DMS53 (cell line): ENCODE data around the gene SLC22A9.

Experiments
- DNase-seq: peaks from one replicate; lab custom pipeline; 2025; lab: John Stamatoyannopoulos, UW

The SLC22A9 gene

DNA sequence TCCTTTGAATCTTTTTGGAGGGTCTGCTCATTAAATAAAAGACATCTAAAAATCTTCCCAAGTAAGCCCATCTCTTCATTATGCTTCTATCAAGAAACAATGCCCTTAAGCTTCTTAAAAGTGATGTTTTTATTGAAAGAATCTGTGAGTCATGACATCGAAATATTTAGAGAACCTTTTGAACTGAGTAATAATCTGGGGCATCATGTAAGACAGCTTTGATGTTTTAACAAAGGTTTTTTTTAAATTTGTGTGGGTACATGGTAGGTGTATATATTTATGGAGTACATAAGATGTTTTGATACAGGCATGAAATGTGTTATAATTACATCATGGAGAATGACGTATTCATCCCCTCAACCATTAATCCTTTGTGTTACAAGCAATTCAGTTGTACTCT is 74.6 kb downstream of the SLC22A9 start:
- no peak for DNase-seq

DNA sequence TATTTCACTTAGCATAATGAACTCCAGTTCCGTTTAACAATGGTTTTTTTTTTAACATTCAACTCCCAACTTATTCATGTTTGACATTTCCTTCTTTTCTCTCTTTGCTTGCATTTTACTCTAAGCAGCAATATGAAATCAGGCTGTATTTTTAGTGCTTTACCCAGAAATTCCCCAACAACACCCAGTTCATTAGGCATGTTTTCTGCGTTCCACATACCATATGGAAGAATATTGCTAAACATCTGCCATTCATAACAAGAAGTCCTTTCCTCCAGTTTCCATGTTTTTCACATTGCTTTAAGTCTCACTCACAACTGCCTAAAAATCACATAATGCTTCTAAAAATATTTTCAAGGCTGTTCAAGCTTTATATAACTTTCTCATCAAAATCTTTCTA is 75.5 kb downstream of the SLC22A9 start:
- no peak for DNase-seq

DNA sequence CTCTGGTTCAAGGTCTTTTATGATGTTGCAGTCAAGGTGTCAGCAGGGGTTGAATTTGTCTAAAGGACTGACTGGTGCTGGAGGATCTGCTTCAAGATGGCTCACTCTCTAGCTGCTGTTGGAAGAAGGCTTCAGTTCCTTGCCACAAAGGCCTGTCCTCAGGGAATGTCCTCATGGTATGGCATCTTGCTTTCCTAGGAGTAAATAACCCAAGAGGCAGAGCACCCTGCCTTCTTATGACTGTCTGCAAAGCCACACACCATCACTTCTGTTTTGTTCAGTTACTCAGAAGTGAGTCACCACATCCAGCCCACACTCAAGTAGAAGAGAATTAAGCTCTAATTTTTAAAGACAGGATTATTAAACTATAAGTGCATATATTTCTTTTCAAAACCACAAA is 76.1 kb downstream of the SLC22A9 start:
- no peak for DNase-seq

DNA sequence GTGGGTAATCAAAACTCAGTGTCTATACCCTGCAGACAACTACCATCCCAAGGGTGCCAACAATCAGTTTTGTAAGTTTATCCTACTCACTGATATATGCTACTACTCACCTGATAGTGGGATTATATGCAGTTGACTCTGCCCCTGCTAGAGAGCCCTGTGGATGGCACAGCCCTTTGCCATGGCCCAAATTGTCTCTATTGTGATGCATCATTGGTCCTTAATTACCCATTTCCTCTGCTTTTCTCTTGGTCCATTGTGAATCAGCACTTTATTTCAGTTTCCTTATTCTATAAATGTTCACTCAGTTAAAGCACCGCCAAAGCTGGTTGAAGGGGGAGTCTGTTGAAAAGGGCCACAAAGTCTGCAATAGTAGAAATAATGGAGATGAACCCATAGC is 79.1 kb downstream of the SLC22A9 start:
- DNase-seq, result no peak

DNA sequence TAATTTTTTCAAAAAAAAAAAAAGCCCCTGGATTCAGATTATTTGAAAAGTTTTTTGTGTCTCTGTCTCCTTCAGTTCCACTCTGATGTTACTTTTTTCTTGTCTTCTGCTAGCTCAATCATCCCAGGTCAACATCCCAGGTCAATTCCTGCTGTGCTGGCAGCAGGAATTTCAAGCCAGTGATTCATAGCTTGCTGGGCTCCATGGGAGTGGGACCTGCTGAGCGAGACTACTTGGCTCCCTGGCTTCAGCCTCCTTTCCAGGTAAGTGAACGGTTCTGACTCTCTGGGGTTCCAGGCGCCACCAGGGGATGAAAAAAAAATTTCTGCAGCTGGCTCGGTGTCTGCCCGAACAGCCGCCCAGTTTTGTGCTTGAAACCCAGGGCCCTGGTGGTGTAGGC is 90.0 kb downstream of the SLC22A9 start:
- DNase-seq, result no peak
